ENCODE measurements around the gene KIF24. TPM values are rescaled to one million over a fixed set of nuclear protein-coding genes. Genes with fewer than 3 reads are reported as not detected.
A peak's percentile ranks its signal among the peaks of the same experiment; 100 is the strongest.

KIF24 gene
- total RNA-seq, 2 experiments from 2014 or later: 13.9 to 19.4 TPM

DNA sequence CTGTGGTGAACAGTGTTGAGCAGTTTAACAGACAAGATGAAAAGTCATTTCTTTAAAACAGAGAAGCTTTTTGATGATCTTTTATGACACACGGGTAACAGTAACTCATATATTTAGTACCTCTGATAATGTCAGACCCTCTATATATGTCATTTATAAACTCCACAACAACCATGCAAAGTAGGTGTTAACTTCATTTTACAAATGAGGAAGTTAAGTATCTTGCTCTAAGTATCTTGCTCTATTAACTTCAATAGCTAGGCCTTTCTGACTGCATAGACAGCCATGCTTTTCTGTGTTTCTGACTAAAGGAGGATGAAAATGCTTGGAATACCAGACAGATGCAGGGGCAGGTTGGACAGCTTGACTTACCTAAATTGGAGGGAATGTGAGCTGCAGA lies 2.1 kb upstream of the KIF24 start:
- H3K4me2 ChIP-seq (ENCODE audit: low read length): peak overlapping the region; percentile 78
- H4K20me1 ChIP-seq (ENCODE audit: insufficient read depth, low read length): no peaks in the 10 kb centered on the region
- POLR2A ChIA-PET: interaction anchor here (0.6 kb wide), 1 partner anchor 11 kb away, joined by 3 read pairs; no protein-coding TSS in a partner anchor
- H3K9me3 ChIP-seq (ENCODE audit: low read length): no peaks in the 10 kb centered on the region
- peak; percentile 19 for DNase-seq (ENCODE audit: low spot score)
- BruUV-seq (replicated peaks): no TSS peak
- peaks cover 41% of the 10 kb centered on the region for H3K4me1 ChIP-seq (ENCODE audit: insufficient read depth, low read length, poor library complexity, severe bottlenecking)
- peaks cover 34% of the 10 kb centered on the region for H3K79me2 ChIP-seq (ENCODE audit: insufficient read depth, low read depth, low read length)
- H3K27ac ChIP-seq (ENCODE audit: low read depth, low read length, poor library complexity, severe bottlenecking): no peak overlapping the region
- peak overlapping the region; percentile 2 for H3K4me3 ChIP-seq (ENCODE audit: low read depth, low read length, poor library complexity, severe bottlenecking)
- H3K9me2 ChIP-seq (ENCODE audit: insufficient read depth, low read length): no peaks in the 10 kb centered on the region
- H2AFZ ChIP-seq (ENCODE audit: low read length): no peak overlapping the region
- CTCF ChIA-PET (ENCODE audit: unreplicated experiment): interaction anchor here (0.6 to 1.1 kb wide), 2 partner anchors 44 to 47 kb away, joined by 3 to 6 read pairs; no protein-coding TSS in a partner anchor
- TF ChIP-seq, protein P1, sequence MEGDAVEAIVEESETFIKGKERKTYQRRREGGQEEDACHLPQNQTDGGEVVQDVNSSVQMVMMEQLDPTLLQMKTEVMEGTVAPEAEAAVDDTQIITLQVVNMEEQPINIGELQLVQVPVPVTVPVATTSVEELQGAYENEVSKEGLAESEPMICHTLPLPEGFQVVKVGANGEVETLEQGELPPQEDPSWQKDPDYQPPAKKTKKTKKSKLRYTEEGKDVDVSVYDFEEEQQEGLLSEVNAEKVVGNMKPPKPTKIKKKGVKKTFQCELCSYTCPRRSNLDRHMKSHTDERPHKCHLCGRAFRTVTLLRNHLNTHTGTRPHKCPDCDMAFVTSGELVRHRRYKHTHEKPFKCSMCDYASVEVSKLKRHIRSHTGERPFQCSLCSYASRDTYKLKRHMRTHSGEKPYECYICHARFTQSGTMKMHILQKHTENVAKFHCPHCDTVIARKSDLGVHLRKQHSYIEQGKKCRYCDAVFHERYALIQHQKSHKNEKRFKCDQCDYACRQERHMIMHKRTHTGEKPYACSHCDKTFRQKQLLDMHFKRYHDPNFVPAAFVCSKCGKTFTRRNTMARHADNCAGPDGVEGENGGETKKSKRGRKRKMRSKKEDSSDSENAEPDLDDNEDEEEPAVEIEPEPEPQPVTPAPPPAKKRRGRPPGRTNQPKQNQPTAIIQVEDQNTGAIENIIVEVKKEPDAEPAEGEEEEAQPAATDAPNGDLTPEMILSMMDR (conservative IDR thresholded peaks at IDR 0.05; ENCODE audit: low read length): no peak
- TF ChIP-seq EZH2phosphoT487 (IDR thresholded peaks at IDR 0.05; ENCODE audit: borderline replicate concordance, low read depth, low read length): no peak
- H3K36me3 ChIP-seq (ENCODE audit: insufficient read depth, low read length): no peaks in the 10 kb centered on the region; the same call in 1 of the 2 replicates
- intact Hi-C loops (cut with micrococcal nuclease; ENCODE audit: unreplicated experiment): no loop called here

DNA sequence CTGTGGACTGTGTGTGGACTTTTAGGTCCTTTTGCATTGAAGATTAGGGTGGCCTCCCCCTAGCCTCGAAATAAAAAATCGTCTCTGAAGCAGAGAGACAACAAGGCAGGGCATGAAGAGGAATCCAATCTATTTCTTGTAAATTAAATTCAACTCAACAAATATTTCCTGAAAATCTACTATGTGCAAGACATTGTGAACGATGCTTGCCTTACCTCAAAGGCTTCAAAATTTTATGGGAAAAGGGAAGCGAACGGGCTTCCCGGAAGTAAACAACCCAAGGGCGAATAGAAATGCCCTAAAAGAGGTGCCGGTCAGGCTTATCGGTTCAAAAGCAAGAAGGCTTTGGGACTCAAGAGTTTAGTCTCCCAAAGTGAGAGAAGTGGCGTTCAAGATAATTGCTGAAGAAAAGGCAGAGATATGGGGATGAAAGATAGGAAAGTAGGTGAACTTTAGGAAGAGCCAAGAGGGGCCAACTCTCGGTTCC lies 525 bp downstream of the KIF24 start:
- H4K20me1 ChIP-seq (ENCODE audit: insufficient read depth, low read length): 0 out of 2 replicates have a peak, but pooled peaks cover 3% of the 10 kb centered on the region
- intact Hi-C loops (cut with micrococcal nuclease; ENCODE audit: unreplicated experiment): loop anchor here (1.0 kb wide), 1 partner anchor 280 kb away; the partner anchor contains the start of gene UBAP2

More for the DNA sequence above, 525 bp downstream of the KIF24 start:
- TSS peak; percentile 79 for BruUV-seq (replicated peaks)
- ChIA-PET POLR2A (interaction anchor here (0.7 kb wide), 1 partner anchor 10 kb away, joined by 3 read pairs; no protein-coding TSS in a partner anchor), CTCF (ENCODE audit: unreplicated experiment) (no interaction called here)
- no peak for DNase-seq (ENCODE audit: low spot score)
- H3K9me2 ChIP-seq (ENCODE audit: insufficient read depth, low read length): no peaks in the 10 kb centered on the region
- peak overlapping the region; percentile 96 for H3K4me2 ChIP-seq (ENCODE audit: low read length)
- H3K4me1 ChIP-seq (ENCODE audit: insufficient read depth, low read length, poor library complexity, severe bottlenecking): peaks cover 50% of the 10 kb centered on the region
- no peaks in the 10 kb centered on the region for H3K9me3 ChIP-seq (ENCODE audit: low read length)
- no peaks in the 10 kb centered on the region for H3K36me3 ChIP-seq (ENCODE audit: insufficient read depth, low read length)
- peak overlapping the region; percentile 73 for H3K27ac ChIP-seq (ENCODE audit: low read depth, low read length, poor library complexity, severe bottlenecking)
- H2AFZ ChIP-seq (ENCODE audit: low read length): peak overlapping the region; percentile 85
- peaks cover 50% of the 10 kb centered on the region for H3K79me2 ChIP-seq (ENCODE audit: insufficient read depth, low read depth, low read length)
- peak overlapping the region; percentile 98 for H3K4me3 ChIP-seq (ENCODE audit: low read depth, low read length, poor library complexity, severe bottlenecking)
- TF ChIP-seq EZH2phosphoT487 (IDR thresholded peaks at IDR 0.05; ENCODE audit: borderline replicate concordance, low read depth, low read length): no peak
- TF ChIP-seq, protein P1 (conservative IDR thresholded peaks at IDR 0.05; ENCODE audit: low read length): 0 out of 2 replicates have a peak, but pooled peaks have one; percentile 26

All from OCI-LY7 (cell line).